BE2C (cell line): ENCODE data around the gene WDR82.
A peak's percentile ranks its signal among the peaks of the same experiment; 100 is the strongest.
"Not testable (repeated sequence)": the region's sequence is repeated elsewhere in the genome, so short reads cannot be mapped to it uniquely, and the experiment has no call there.

Source experiments
- DNase-seq: peaks from one replicate; pipeline ENCODE4 v3.0.0-alpha.2; 2020
- H3K27me3 ChIP-seq: fragments of 250-450 bp; sonication (Bioruptor Pico); 2 replicates; pipeline ENCODE4 v1.5.1; 2020; ENCODE audit warnings: mild to moderate bottlenecking
- H3K36me3 ChIP-seq: fragments of 250-450 bp; sonication (Bioruptor Pico); 2 replicates; pipeline ENCODE4 v1.5.1; 2020; ENCODE audit warnings: mild to moderate bottlenecking
- H3K4me1 ChIP-seq: fragments of 250-450 bp; sonication (Bioruptor Pico); 2 replicates; pipeline ENCODE4 v1.5.1; 2020
- H3K4me3 ChIP-seq: 2 replicates; pipeline ENCODE4 v1.5.1; 2011; ENCODE audit warnings: low read depth, low read length
- H3K9me3 ChIP-seq: fragments of 250-450 bp; sonication (Bioruptor Pico); 2 replicates; pipeline ENCODE4 v1.5.1; 2020
- CTCF ChIP-seq: IDR thresholded peaks from 2 replicates; pipeline ENCODE4 v1.5.1; 2012; ENCODE audit warnings: mild to moderate bottlenecking, low read depth, low read length

Gene WDR82

GRCh38 chr3:52277972-52278509, 408 bp downstream of the WDR82 start:
- Histone ChIP-seq H3K9me3 (no peaks in the 10 kb centered on the region), H3K36me3 (peaks cover 13% of the 10 kb centered on the region), H3K4me3 (peak overlapping the region; percentile 85), H3K27me3 (no peaks in the 10 kb centered on the region), H3K4me1 (peaks cover 3% of the 10 kb centered on the region; the same call in 1 of the 2 replicates)
- TF ChIP-seq CTCF, result peak; percentile 22; the same call in 1 of the 2 replicates
- DNase-seq, result peak; percentile 48

- peaks cover 3% of the 10 kb centered on the region; the same call in 1 of the 2 replicates for H3K4me1 ChIP-seq
- H3K4me3 ChIP-seq, result peak overlapping the region; percentile 85
- peaks cover 18% of the 10 kb centered on the region for H3K36me3 ChIP-seq
- DNase-seq, result peak; percentile 72
- TF ChIP-seq CTCF, result no peak
- H3K9me3 ChIP-seq, result no peaks in the 10 kb centered on the region
- no peaks in the 10 kb centered on the region for H3K27me3 ChIP-seq
Measured at GRCh38 chr3:52277071-52277964, 1.1 kb downstream of the WDR82 start.

- H3K27me3 ChIP-seq, H3K4me1 ChIP-seq, H3K9me3 ChIP-seq, H3K4me3 ChIP-seq, DNase-seq: not testable (repeated sequence)
- peaks cover 27% of the 10 kb centered on the region for H3K36me3 ChIP-seq
Measured at GRCh38 chr3:52274781-52275180, 3.7 kb downstream of the WDR82 start.

- no peak for DNase-seq
- Histone ChIP-seq H3K4me1 (no peaks in the 10 kb centered on the region), H3K27me3 (no peaks in the 10 kb centered on the region), H3K9me3 (no peaks in the 10 kb centered on the region), H3K4me3 (no peak overlapping the region), H3K36me3 (peaks cover 42% of the 10 kb centered on the region)
- TF ChIP-seq CTCF, result no peak
Measured at GRCh38 chr3:52272831-52273230, 5.6 kb downstream of the WDR82 start.

- not testable (repeated sequence) for DNase-seq, H3K4me1 ChIP-seq, H3K27me3 ChIP-seq, H3K4me3 ChIP-seq, H3K9me3 ChIP-seq
- H3K36me3 ChIP-seq, result peaks cover 44% of the 10 kb centered on the region
Measured at GRCh38 chr3:52272172-52272571, 6.3 kb downstream of the WDR82 start.

GRCh38 chr3:52270252-52270754, 8.1 kb downstream of the WDR82 start:
- no peaks in the 10 kb centered on the region for H3K4me1 ChIP-seq
- H3K9me3 ChIP-seq, result no peaks in the 10 kb centered on the region
- no peak overlapping the region for H3K4me3 ChIP-seq
- H3K36me3 ChIP-seq, result peaks cover 57% of the 10 kb centered on the region
- H3K27me3 ChIP-seq, result no peaks in the 10 kb centered on the region
- TF ChIP-seq CTCF, result no peak
- DNase-seq, result no peak

GRCh38 chr3:52269776-52270175, 8.7 kb downstream of the WDR82 start:
- Histone ChIP-seq H3K27me3 (no peaks in the 10 kb centered on the region), H3K9me3 (no peaks in the 10 kb centered on the region), H3K4me3 (no peak overlapping the region), H3K36me3 (peaks cover 56% of the 10 kb centered on the region), H3K4me1 (no peaks in the 10 kb centered on the region)
- DNase-seq, result no peak
- no peak for TF ChIP-seq CTCF
